RWPE2 (cell line): ENCODE measurements around the gene TMEM229A.

Experiments used
- ATAC-seq: fragments of 200-7000 bp; cut with Tn5 transposase; 3 replicates; pipeline ENCODE4 v1.9.1; 2021; ENCODE audit warnings: low read depth
- DNase-seq: peaks from one replicate; pipeline ENCODE4 v3.0.0-alpha.2; 2020; ENCODE audit warnings: low spot score
- H3K27ac ChIP-seq: fragments of 450-650 bp; 2 replicates; pipeline ENCODE4 v1.5.1; 2017; ENCODE audit warnings: mild to moderate bottlenecking; ENCODE audit not compliant: poor library complexity, severe bottlenecking
- H3K27me3 ChIP-seq: fragments of 250-450 bp; sonication (Bioruptor Pico); 2 replicates; pipeline ENCODE4 v1.5.1; 2021; ENCODE audit warnings: mild to moderate bottlenecking, moderate library complexity; ENCODE audit not compliant: insufficient read depth, poor library complexity, severe bottlenecking
- H3K36me3 ChIP-seq: fragments of 250-450 bp; sonication (Bioruptor Pico); 2 replicates; pipeline ENCODE4 v1.5.1; 2020; ENCODE audit warnings: low read depth, mild to moderate bottlenecking, moderate library complexity
- H3K4me1 ChIP-seq: fragments of 250-450 bp; sonication (Bioruptor Pico); 2 replicates; pipeline ENCODE4 v1.5.1; 2021; ENCODE audit warnings: mild to moderate bottlenecking, moderate library complexity; ENCODE audit not compliant: insufficient read depth, poor library complexity, severe bottlenecking
- H3K4me3 ChIP-seq: fragments of 250-450 bp; sonication (Bioruptor Pico); 2 replicates; pipeline ENCODE4 v1.5.1; 2021; ENCODE audit warnings: mild to moderate bottlenecking, moderate library complexity; ENCODE audit not compliant: severe bottlenecking
- H3K9me3 ChIP-seq: fragments of 250-450 bp; sonication (Bioruptor Pico); 2 replicates; pipeline ENCODE4 v1.5.1; 2021; ENCODE audit warnings: mild to moderate bottlenecking, moderate library complexity; ENCODE audit not compliant: severe bottlenecking
- TF ChIP-seq, protein P1 (sequence below): fragments of 450-650 bp; IDR thresholded peaks from one replicate; pipeline ENCODE4 v1.5.1; 2017; ENCODE audit warnings: mild to moderate bottlenecking, moderate library complexity; ENCODE audit not compliant: poor library complexity, severe bottlenecking

Gene TMEM229A

GRCh38 chr7:124073310-124073645 lies 40.4 kb upstream of the TMEM229A start:
- ATAC-seq (no peak), DNase-seq (no peak)
- Histone ChIP-seq H3K9me3 (no peaks in the 10 kb centered on the region), H3K4me1 (peaks cover 8% of the 10 kb centered on the region), H3K27me3 (no peaks in the 10 kb centered on the region), H3K36me3 (no peaks in the 10 kb centered on the region), H3K4me3 (no peak overlapping the region), H3K27ac (no peak overlapping the region)
- TF ChIP-seq, protein P1, sequence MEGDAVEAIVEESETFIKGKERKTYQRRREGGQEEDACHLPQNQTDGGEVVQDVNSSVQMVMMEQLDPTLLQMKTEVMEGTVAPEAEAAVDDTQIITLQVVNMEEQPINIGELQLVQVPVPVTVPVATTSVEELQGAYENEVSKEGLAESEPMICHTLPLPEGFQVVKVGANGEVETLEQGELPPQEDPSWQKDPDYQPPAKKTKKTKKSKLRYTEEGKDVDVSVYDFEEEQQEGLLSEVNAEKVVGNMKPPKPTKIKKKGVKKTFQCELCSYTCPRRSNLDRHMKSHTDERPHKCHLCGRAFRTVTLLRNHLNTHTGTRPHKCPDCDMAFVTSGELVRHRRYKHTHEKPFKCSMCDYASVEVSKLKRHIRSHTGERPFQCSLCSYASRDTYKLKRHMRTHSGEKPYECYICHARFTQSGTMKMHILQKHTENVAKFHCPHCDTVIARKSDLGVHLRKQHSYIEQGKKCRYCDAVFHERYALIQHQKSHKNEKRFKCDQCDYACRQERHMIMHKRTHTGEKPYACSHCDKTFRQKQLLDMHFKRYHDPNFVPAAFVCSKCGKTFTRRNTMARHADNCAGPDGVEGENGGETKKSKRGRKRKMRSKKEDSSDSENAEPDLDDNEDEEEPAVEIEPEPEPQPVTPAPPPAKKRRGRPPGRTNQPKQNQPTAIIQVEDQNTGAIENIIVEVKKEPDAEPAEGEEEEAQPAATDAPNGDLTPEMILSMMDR, result no peak

GRCh38 chr7:124072603-124073309 lies 39.9 kb upstream of the TMEM229A start:
- peak; percentile 94 for ATAC-seq
- no peak for DNase-seq

GRCh38 chr7:124071843-124072242 lies 39.0 kb upstream of the TMEM229A start:
- ATAC-seq (no peak), DNase-seq (no peak)
- Histone ChIP-seq H3K4me1 (peaks cover 8% of the 10 kb centered on the region), H3K27me3 (no peaks in the 10 kb centered on the region), H3K9me3 (no peaks in the 10 kb centered on the region), H3K4me3 (no peak overlapping the region), H3K36me3 (no peaks in the 10 kb centered on the region), H3K27ac (no peak overlapping the region)
- TF ChIP-seq, protein P1, result no peak

More at GRCh38 chr7:124072603-124073309, 39.9 kb upstream of the TMEM229A start:
- Histone ChIP-seq H3K36me3 (no peaks in the 10 kb centered on the region), H3K27ac (no peak overlapping the region), H3K27me3 (no peaks in the 10 kb centered on the region), H3K4me1 (peaks cover 8% of the 10 kb centered on the region), H3K4me3 (no peak overlapping the region), H3K9me3 (no peaks in the 10 kb centered on the region)
- TF ChIP-seq, protein P1, result no peak

GRCh38 chr7:124062171-124062570 lies 29.3 kb upstream of the TMEM229A start:
- Histone ChIP-seq H3K4me1 (no peaks in the 10 kb centered on the region), H3K27me3 (no peaks in the 10 kb centered on the region), H3K27ac (no peak overlapping the region), H3K9me3 (no peaks in the 10 kb centered on the region), H3K4me3 (no peak overlapping the region), H3K36me3 (no peaks in the 10 kb centered on the region)
- TF ChIP-seq, protein P1, result no peak
- ATAC-seq, result no peak
- DNase-seq, result no peak

- DNase-seq (no peak), ATAC-seq (no peak)
- Histone ChIP-seq H3K27ac (no peak overlapping the region), H3K4me3 (no peak overlapping the region), H3K27me3 (no peaks in the 10 kb centered on the region), H3K36me3 (no peaks in the 10 kb centered on the region), H3K9me3 (no peaks in the 10 kb centered on the region), H3K4me1 (no peaks in the 10 kb centered on the region)
- TF ChIP-seq, protein P1, result no peak
These were observed 27.7 kb upstream of the TMEM229A start for GRCh38 chr7:124060528-124060927.
